H7 (cell line): ENCODE measurements around the gene LEMD3. TPM values are rescaled to one million over a fixed set of nuclear protein-coding genes. Genes with fewer than 3 reads are reported as not detected.

Experiments used
- DNase-seq: peaks from one replicate; pipeline ENCODE4 v3.0.0; 2012
- H3K27me3 ChIP-seq: 2 replicates; pipeline ENCODE4 v1.6.0; 2011; ENCODE audit warnings: mild to moderate bottlenecking, low read length; ENCODE audit not compliant: control insufficient read depth, insufficient read depth
- H3K36me3 ChIP-seq: replicated peaks from 2 replicates; pipeline ENCODE4 v1.5.1; 2011; ENCODE audit warnings: low read length; ENCODE audit not compliant: control insufficient read depth, insufficient read depth
- H3K4me3 ChIP-seq: 2 replicates; pipeline ENCODE4 v1.5.1; 2011; ENCODE audit warnings: low read depth, mild to moderate bottlenecking, control low read depth, low read length, moderate library complexity; ENCODE audit not compliant: insufficient read depth
- total RNA-seq: library from RNA; depleted of rRNA; stranded (reverse); fragments of >200 nt; shearing (Covaris generic); gene quantifications from 2 replicates; pipeline ENCODE4 v1.2.3, GENCODE V29; 2014; rRNA removed

Gene LEMD3
- 20.5 and 28.3 TPM in 2 replicates for total RNA-seq

- peak; percentile 94 for DNase-seq
- Histone ChIP-seq H3K36me3 (no peaks in the 10 kb centered on the region), H3K4me3 (peak within 1 kb of the TSS; percentile 90), H3K27me3 (no peaks in the 10 kb centered on the region; the same call in 1 of the 2 replicates)
These were observed at the start of gene LEMD3 for GRCh38 chr12:65169320-65170208. Gene LEMD3, plus strand, starts transcription at chr12:65169583. Its CDS starts 14 bp downstream, at chr12:65169597.

DNA sequence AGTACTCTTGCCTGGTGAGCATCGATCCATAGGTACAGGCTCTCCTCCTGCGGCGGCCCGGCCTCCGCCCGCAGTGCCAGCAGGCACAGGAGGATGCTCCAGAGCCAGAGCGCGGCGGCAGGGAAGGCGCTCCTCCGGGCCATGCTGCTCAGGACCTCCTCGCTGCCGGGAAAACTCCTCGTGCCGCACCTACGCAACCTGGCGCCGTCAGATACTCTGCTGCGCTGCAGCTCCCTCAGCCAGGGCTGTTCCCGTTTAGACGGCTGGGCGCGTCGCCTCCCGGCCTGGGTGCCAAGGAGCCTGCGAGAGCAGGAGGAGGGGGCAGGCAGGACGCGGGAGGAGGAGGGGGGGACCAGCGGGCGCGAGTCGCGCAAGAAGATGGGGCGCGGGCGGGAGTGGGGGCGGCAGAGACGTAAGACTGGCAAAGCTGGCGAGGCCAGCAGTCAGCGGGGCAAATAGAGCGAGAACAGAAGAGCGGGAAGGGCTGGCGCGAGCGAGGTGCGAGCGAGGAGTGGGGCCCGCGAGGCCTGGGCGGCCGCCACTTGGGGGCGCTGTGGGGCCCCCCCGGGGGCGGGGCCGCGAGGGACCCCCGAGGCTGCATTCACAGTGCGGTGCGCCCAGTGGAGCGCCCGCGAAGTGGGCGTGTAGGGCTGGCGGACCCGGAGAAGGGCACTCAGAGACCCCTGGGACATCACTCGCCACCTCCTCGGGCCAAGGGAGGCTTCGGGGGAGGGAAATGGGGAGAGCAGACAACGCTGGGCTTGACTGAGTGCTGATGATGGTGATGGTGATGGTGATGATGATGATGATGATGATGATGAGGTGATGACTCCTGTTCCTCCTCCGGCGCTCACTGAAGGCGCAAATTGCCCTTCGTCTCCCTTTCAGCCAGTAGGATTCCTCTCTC lies 48.1 kb upstream of the LEMD3 start, which contains the start of gene WIF1:
Gene WIF1, minus strand, starts transcription at position 257 of the 907 bp plus-strand sequence. Its CDS starts 114 bp downstream, at position 143.
- peak; percentile 84 for DNase-seq
- Histone ChIP-seq H3K36me3 (no peaks in the 10 kb centered on the region), H3K4me3 (peak within 1 kb of the TSS; percentile 41), H3K27me3 (peaks cover 36% of the 10 kb centered on the region)

DNA sequence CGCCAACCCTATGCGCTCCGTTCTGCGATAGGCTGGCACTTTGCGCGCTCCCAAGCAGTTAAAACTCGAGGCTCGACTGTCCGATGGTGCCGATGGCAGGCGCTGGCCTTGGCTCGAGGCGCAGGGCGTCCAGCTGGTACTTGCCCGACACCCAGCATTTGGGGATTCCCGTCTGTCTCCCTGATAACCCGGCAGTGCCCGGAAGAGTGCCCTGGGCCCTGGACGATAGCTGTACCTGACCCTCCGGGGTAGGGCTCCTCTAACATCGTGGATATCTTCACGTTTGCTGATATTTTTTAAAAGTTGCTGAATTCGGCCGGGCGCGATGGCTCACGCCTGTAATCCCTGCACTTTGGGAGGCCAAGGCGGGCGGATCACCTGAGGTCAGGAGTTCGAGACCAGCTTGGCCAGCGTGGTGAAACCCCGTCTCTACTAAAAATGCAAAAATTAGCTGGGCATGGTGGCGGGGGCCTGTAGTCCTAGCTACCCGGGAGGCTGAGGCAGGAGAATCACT lies 47.4 kb upstream of the LEMD3 start:
- Histone ChIP-seq H3K27me3 (peaks cover 36% of the 10 kb centered on the region), H3K36me3 (no peaks in the 10 kb centered on the region), H3K4me3 (peak overlapping the region; percentile 41; the same call in 1 of the 2 replicates)
- DNase-seq: no peak

- Histone ChIP-seq H3K27me3 (peaks cover 36% of the 10 kb centered on the region), H3K36me3 (no peaks in the 10 kb centered on the region), H3K4me3 (no peak overlapping the region)
- no peak for DNase-seq
These were observed 46.7 kb upstream of the LEMD3 start for GRCh38 chr12:65122703-65123102.

GRCh38 chr12:65123435-65124063 lies 45.8 kb upstream of the LEMD3 start:
- Histone ChIP-seq H3K36me3 (no peaks in the 10 kb centered on the region), H3K4me3 (no peak overlapping the region), H3K27me3 (peaks cover 36% of the 10 kb centered on the region)
- peak; percentile 5 for DNase-seq

DNA sequence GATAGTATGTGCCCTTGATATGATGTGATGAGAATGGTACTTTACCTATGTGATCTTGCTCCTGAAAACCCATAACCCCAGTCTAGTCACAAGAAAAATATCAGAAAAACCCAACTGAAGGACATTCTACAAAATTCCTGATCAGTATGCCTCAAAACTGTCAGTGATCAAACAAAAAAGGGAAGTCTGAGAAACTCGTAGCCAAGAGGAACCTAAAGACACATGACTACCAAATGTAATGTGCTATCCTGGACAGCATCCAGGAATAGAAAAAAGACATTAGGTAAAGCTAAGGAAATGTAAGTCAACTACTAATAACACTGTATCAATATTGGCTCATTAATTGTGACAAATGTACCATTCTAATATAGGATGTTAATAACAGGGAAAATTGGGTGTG lies 44.1 kb upstream of the LEMD3 start:
- Histone ChIP-seq H3K4me3 (no peak overlapping the region), H3K36me3 (no peaks in the 10 kb centered on the region), H3K27me3 (peaks cover 25% of the 10 kb centered on the region)
- no peak for DNase-seq

GRCh38 chr12:65125975-65126374 lies 43.4 kb upstream of the LEMD3 start:
- DNase-seq: no peak
- Histone ChIP-seq H3K4me3 (no peak overlapping the region), H3K27me3 (peaks cover 17% of the 10 kb centered on the region), H3K36me3 (no peaks in the 10 kb centered on the region)

DNA sequence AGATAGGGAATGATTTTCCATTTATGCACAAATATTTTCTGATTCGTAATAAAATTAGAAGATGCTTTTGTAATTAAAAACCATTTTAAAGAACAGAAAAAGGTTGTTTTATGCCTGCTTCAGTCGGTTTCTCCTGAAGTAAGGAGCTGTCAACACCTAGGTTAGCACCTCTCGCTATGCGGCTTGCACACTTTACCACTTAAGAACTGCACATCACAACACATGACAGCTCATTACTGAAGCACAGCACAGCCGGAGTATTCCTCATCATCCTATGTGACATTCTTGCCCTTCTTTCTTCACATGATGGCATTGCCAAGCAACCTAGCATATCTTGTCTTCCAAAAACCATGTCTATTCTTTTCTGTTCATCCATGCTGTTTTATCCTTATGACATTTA lies 42.9 kb upstream of the LEMD3 start:
- peaks cover 12% of the 10 kb centered on the region for H3K27me3 ChIP-seq
- no peak overlapping the region for H3K4me3 ChIP-seq
- DNase-seq: no peak
- H3K36me3 ChIP-seq: no peaks in the 10 kb centered on the region

DNA sequence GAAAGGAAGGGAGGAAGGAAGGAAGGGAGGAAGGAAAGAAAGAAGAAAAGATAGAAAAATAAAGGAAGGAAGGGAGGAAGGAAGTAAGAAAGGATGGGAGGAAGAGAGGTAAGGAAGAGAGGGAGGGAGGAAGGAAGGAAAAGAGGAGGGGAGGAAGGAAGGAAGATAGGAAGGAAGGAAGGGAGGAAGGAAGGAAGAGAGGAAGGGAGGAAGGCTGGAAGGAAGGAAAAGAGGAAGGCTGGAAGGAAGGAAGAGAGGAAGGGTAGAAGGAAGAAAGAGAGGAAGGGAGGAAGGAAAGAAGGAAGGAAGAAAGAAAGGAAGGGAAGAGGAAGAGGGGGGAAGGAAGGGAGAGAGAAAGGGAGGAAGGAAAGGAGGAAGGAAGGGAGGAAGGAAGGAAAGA lies 35.5 kb upstream of the LEMD3 start:
- H3K36me3 ChIP-seq: no peaks in the 10 kb centered on the region
- H3K4me3 ChIP-seq: no peak overlapping the region
- H3K27me3 ChIP-seq: no peaks in the 10 kb centered on the region; the same call in 1 of the 2 replicates
- DNase-seq: no peak

DNA sequence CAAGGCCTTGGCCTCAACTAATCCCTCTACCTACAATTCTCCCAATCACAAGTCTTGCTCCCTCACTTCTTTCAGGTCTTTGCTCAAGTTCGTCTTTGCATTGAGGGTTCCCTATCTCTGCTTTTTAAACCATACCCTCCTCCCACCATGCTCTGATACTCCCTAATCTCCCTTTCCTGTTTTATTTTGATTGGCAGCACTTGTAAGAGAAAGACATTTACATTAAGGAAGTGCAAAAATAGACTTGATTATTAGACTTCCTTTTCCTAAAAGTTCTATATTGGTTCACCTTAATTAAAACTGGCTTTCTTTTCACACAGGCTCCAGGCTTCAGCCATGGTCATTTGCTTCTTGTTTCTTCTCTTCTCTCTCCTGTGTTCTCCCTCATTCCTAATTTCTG lies 30.0 kb upstream of the LEMD3 start:
- Histone ChIP-seq H3K36me3 (no peaks in the 10 kb centered on the region), H3K27me3 (no peaks in the 10 kb centered on the region), H3K4me3 (no peak overlapping the region)
- DNase-seq: no peak

DNA sequence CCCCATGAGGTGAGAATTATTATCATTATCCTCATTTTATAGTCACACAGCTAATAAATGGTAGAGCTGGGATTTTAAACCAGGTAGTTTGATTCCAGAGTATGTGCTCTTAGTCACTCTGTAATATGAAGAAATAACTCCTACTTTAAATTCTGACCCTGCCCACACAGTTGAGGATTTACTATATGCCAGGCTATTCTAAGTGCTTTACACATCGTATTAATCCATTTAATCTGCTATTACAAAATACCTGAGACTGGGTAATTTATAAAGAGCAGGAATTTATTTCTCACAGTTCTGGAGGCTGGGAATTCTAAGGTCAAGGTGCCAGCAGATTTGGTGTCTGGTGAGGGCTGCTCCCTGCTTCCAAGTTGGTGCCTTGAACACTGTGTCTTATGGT lies 28.6 kb upstream of the LEMD3 start:
- no peak for DNase-seq
- H3K4me3 ChIP-seq: no peak overlapping the region
- H3K27me3 ChIP-seq: no peaks in the 10 kb centered on the region
- H3K36me3 ChIP-seq: no peaks in the 10 kb centered on the region

DNA sequence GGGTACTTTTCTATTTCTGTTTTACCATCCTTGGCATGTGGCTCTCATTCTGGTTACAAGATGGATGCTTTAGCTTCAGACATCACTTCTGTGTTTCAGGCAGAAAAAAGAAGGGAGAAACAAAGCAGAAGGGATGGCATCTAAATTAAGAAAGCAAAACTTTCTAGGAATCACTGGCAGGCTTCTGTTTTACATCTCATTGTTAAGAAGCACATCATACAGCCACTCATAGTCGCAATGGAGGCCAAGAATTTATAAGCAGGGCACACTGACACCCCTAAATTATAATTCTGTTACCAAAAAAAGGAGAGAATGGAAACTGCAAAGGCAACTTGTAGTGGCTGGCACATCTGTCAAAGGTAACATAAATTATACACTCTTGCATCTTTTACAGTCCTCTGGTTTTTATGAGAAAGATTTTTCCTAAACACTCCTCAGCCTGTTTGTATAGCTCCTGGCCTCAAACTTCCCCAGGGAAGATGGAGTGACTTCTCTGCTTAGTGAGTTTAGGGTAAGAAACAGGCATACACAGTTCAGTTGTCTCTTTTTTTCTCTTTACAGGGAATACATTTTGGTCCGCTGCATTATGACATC lies 22.0 kb upstream of the LEMD3 start:
- no peak overlapping the region for H3K4me3 ChIP-seq
- no peak for DNase-seq
- H3K27me3 ChIP-seq: no peaks in the 10 kb centered on the region
- H3K36me3 ChIP-seq: no peaks in the 10 kb centered on the region

- Histone ChIP-seq H3K4me3 (no peak overlapping the region), H3K27me3 (no peaks in the 10 kb centered on the region), H3K36me3 (no peaks in the 10 kb centered on the region)
- no peak for DNase-seq
These were observed 17.4 kb upstream of the LEMD3 start for GRCh38 chr12:65152012-65152411.

DNA sequence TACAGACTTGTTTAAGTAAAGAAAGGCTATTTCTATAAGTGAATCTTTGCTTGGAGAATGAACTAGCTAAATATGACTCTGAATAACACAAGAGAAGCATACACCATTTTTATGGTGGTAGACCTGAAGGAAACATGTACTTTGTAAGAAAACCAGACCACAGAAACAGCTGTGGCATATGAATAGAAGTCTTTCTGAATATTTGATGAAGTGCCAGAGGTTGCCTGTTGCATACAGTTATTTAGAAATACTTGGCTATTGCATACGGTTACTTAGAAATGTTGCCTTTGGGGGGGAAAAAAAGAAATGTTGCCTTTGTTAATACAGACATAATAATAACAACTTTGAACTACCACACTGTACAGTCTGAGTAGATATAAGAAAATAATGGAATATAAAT lies 16.8 kb upstream of the LEMD3 start:
- DNase-seq: no peak
- no peaks in the 10 kb centered on the region for H3K36me3 ChIP-seq
- H3K4me3 ChIP-seq: no peak overlapping the region
- no peaks in the 10 kb centered on the region for H3K27me3 ChIP-seq
